ENCODE measurements around the gene RFESD.
A peak's percentile ranks its signal among the peaks of the same experiment; 100 is the strongest.

Gene RFESD

DNA sequence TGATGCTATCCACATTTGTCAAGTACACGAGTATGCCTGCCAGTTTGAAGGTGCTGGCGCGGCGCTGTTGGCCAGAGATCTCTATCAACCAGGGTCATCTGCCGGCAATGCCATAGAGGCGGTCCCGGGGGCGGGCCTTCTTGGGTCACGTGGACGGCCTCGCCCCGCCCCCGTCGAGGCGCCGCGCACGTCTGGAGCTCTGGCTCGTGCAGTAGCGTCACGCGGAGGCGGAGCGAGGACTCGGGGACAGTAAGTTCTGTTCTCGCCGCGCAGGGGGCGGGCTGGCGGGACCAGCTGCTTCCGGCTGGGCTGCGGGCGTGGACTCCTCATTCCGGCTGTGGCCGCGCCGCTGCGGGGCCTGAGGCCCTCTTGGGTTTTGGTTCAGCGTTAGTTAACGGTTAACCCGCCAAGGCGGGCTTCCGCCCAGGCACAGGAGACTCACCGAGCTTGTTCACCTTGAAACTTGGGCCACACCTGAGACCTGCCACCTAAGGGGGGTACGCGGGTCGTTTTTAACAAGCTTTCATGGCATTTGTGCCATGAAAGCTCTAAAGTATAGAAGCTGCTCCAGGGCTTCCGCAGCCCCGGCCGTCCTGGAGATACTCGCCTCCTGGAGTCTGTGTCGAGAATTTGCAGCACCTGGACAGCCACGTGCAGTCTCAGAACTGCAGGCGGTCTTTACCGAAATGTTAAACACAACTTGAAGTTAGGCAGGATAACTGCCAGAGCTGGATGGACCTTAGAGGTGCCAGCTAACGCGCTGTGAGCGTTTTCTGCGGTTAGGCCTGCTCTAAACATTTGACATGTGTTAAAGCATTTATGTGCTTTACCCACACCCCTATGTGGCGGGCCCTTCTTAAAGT lies at the start of gene RFESD:
TSS of gene RFESD (plus strand) at position 209 of the 863 bp plus-strand sequence. CDS start 5,495 bp downstream, outside the sequence.
- peak; percentile 11 for TF ChIP-seq CTCF (conservative IDR thresholded peaks at IDR 0.05; ENCODE audit: low read depth, low read length)
- peak within 1 kb of the TSS; percentile 66 for H3K4me3 ChIP-seq (ENCODE audit: low read length)
- peak; percentile 75 for DNase-seq (ENCODE audit: low read depth)

DNA sequence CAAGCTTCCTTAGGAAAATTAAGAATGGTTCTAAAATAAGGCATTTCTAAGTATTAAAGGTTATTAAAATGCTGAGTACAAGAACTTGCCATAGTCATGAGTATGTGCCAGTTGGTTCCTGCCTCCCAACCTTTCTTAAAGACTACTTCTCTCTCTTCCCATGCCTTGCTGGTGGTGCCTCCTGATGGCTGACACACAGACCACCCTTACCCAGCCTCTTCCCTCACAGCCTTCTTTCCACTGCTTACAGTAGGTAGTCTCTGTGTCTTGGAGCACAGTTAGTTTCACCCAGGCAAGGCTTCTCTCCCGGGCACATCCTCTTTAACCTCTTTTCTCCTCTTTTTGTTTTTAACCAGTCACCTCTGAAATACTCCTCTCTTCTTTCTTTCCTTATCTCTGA lies 47.3 kb upstream of the RFESD start:
- no peak for DNase-seq (ENCODE audit: low read depth)
- no peak for TF ChIP-seq CTCF (conservative IDR thresholded peaks at IDR 0.05; ENCODE audit: low read depth, low read length)
- no peak overlapping the region for H3K4me3 ChIP-seq (ENCODE audit: low read length)

DNA sequence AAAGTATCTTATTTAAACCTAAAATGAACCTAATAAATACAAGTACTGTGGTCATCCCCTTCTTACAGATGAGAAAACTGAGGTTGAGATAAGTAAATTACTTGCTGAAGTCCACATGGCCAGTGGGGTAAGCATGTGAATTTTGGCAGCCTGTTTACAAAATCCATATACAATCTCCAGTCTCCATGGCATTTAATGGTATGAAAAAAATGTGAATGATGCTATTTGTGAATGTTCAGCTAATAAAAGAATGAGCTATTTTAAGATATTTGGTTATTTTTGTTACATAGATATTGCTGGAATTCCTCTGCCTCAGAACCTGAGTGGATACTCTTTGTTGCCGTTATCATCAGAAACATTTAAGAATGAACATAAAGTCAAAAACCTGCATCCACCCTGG lies 46.0 kb upstream of the RFESD start:
- no peak for DNase-seq (ENCODE audit: low read depth)
- TF ChIP-seq CTCF (conservative IDR thresholded peaks at IDR 0.05; ENCODE audit: low read depth, low read length) = no peak
- no peak overlapping the region for H3K4me3 ChIP-seq (ENCODE audit: low read length)

GRCh38 chr5:95605786-95606185 lies 40.8 kb upstream of the RFESD start:
- H3K4me3 ChIP-seq (ENCODE audit: low read length) = no peak overlapping the region
- no peak for DNase-seq (ENCODE audit: low read depth)
- TF ChIP-seq CTCF (conservative IDR thresholded peaks at IDR 0.05; ENCODE audit: low read depth, low read length) = no peak

- no peak for TF ChIP-seq CTCF (conservative IDR thresholded peaks at IDR 0.05; ENCODE audit: low read depth, low read length)
- H3K4me3 ChIP-seq (ENCODE audit: low read length) = no peak overlapping the region
Measured at GRCh38 chr5:95606419-95606818, 40.2 kb upstream of the RFESD start.

DNA sequence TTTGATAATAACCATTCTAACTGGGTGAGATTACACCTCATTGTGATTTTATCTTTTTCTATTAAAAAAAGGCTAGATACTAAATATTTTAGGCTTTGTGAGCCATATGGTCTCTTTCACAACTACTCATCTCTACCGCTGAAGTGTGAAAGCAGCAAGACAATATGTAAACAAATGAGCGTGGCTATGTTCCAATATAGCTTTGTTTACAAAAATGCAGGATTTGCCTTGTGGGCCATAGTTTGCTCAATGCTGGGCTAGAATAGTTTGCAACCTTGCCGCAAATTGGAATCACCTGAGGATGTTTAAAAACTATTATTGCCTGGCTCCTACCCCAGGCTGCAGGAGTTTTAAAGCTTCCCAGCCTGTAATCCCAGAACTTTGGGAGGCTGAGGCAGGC lies 36.9 kb upstream of the RFESD start:
- H3K4me3 ChIP-seq (ENCODE audit: low read length) = no peak overlapping the region
- no peak for DNase-seq (ENCODE audit: low read depth)
- no peak for TF ChIP-seq CTCF (conservative IDR thresholded peaks at IDR 0.05; ENCODE audit: low read depth, low read length)

More at GRCh38 chr5:95606419-95606818, 40.2 kb upstream of the RFESD start:
- DNase-seq (ENCODE audit: low read depth) = no peak

DNA sequence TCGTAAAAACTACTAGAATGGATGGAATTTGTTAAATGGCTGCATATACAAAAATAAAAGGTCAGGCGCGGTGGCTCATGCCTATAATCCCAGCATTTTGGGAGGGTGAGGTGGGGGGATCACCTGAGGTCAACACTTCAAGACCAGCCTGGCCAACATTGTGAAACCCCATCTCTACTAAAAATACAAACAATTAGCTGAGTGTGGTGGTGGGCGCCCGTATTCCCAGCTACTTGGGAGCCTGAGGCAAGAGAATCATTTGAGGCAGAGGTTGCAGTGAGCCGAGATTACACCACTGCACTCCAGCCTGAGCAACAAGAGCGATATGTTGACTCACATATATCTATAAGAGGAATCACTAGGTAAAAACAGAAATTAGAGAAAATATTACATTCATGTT lies 36.0 kb upstream of the RFESD start:
- TF ChIP-seq CTCF (conservative IDR thresholded peaks at IDR 0.05; ENCODE audit: low read depth, low read length) = no peak
- no peak for DNase-seq (ENCODE audit: low read depth)
- H3K4me3 ChIP-seq (ENCODE audit: low read length) = no peak overlapping the region
